Fibroblast of lung (primary cell): ENCODE measurements around the gene CBLL1. TPM values are rescaled to one million over a fixed set of nuclear protein-coding genes. Genes with fewer than 3 reads are reported as not detected.

Experiments used
- DNase-seq, 2 donors: peaks; one replicate each; pipeline versions ENCODE4 v3.0.0 to v3.0.0-alpha.2; 2010; ENCODE audit warnings: low read depth in 2 of 2
- H2AFZ ChIP-seq: 2 replicates; pipeline ENCODE4 v1.5.1; 2012; ENCODE audit warnings: low read length, control low read depth, inconsistent platforms
- H3K27ac ChIP-seq: 2 replicates; pipeline ENCODE4 v1.5.1; 2011; ENCODE audit warnings: low read length, control low read depth; ENCODE audit not compliant: insufficient read depth
- H3K27me3 ChIP-seq: 2 replicates; pipeline ENCODE4 v1.5.1; 2011; ENCODE audit warnings: mild to moderate bottlenecking, low read length; ENCODE audit not compliant: control insufficient read depth, insufficient read depth
- H3K36me3 ChIP-seq: 2 replicates; pipeline ENCODE4 v1.5.1; 2011; ENCODE audit warnings: low read length; ENCODE audit not compliant: control insufficient read depth, insufficient read depth
- H3K4me1 ChIP-seq: 2 replicates; pipeline ENCODE4 v1.5.1; 2011; ENCODE audit warnings: low read length; ENCODE audit not compliant: control insufficient read depth, insufficient read depth; ENCODE audit errors: extremely low read depth
- H3K4me2 ChIP-seq: 2 replicates; pipeline ENCODE4 v1.5.1; 2011; ENCODE audit warnings: low read length, control low read depth; ENCODE audit not compliant: insufficient read depth; ENCODE audit errors: extremely low read depth
- H3K4me3 ChIP-seq, 4 experiments: fragments of 200-600 bp in 1 of 4; sonication (generic) in 1 of 4; replicated peaks in 1 of 4; 2 replicates each; pipeline ENCODE4 v1.5.1; 2011 to 2016; ENCODE audit warnings: low read length in 4 of 4, low read depth in 3 of 4, mild to moderate bottlenecking in 3 of 4, control low read depth in 2 of 4, inconsistent platforms in 1 of 4, mixed read lengths in 1 of 4; ENCODE audit not compliant: insufficient read depth in 1 of 4; ENCODE audit errors: control extremely low read depth in 1 of 4
- H3K79me2 ChIP-seq: 2 replicates; pipeline ENCODE4 v1.5.1; 2012; ENCODE audit warnings: mild to moderate bottlenecking, low read length, inconsistent platforms; ENCODE audit not compliant: control insufficient read depth, insufficient read depth
- H3K9ac ChIP-seq: 2 replicates; pipeline ENCODE4 v1.5.1; 2011; ENCODE audit warnings: mild to moderate bottlenecking, low read length, control low read depth; ENCODE audit not compliant: insufficient read depth
- H3K9me3 ChIP-seq: 2 replicates; pipeline ENCODE4 v1.5.1; 2012; ENCODE audit warnings: low read depth, low read length; ENCODE audit not compliant: control insufficient read depth, insufficient read depth
- H4K20me1 ChIP-seq: 2 replicates; pipeline ENCODE4 v1.5.1; 2011; ENCODE audit warnings: low read length; ENCODE audit not compliant: control insufficient read depth, insufficient read depth; ENCODE audit errors: extremely low read depth
- EZH2 ChIP-seq: IDR thresholded peaks from 2 replicates; pipeline ENCODE4 v1.5.1; 2012; ENCODE audit warnings: low read length, control low read depth, mild to moderate bottlenecking; ENCODE audit errors: missing control alignments
- polyA plus RNA-seq, 2 donors: library from polyadenylated mRNA; depleted of rRNA in 1 of 2; stranded (reverse) in 1 of 2; unstranded in 1 of 2; fragments of >200 nt; gene quantifications; 2 replicates each; pipeline ENCODE4 v1.2.1, GENCODE V29; 2011 to 2012; ENCODE audit warnings: missing spikeins in 1 of 2
- total RNA-seq: library from RNA; depleted of rRNA; stranded (reverse); fragments of >200 nt; gene quantifications from 2 replicates; pipeline ENCODE4 v1.2.1, GENCODE V29; 2014
- TF ChIP-seq, protein P1 (sequence below), 2 donors: IDR thresholded peaks in 1 of 2; conservative IDR thresholded peaks in 1 of 2; 1 replicate in 1 of 2; 2 replicates in 1 of 2; pipeline ENCODE4 v1.5.1; 2011 to 2012; ENCODE audit warnings: low read length in 2 of 2, control low read depth in 1 of 2, inconsistent platforms in 1 of 2, low read depth in 1 of 2, mild to moderate bottlenecking in 1 of 2

CBLL1 gene
- total and polyA plus RNA-seq, 2 donors (not counting 1 experiment from before 2014, with no cell fraction given), result 17.5 to 20.1 TPM

DNA sequence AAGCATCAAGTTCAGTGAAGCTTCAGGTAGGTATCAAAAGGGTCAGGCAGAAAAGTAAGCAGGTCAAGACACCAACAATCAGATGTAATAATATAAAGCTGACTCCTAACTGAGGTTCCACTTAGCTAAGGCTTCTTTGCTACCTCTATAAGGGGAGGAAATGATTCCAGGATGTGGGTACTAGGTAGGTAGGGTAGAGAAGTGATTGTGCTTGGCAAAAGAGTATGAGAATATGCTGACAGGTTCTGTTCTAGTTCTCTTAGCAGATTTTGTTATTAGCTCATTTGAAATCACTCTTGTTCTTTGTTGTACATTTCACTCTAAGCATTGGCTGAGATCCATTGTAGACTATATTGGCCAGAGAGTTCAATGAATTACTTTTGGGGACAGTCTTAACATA, 40.7 kb upstream of the CBLL1 start:
- no peaks in the 10 kb centered on the region for H4K20me1 ChIP-seq
- no peaks in the 10 kb centered on the region for H3K79me2 ChIP-seq
- no peak overlapping the region for H3K9ac ChIP-seq
- no peak overlapping the region for H3K4me3 ChIP-seq
- no peaks in the 10 kb centered on the region for H3K9me3 ChIP-seq
- no peak for DNase-seq
- H3K4me2 ChIP-seq, result no peak overlapping the region
- H2AFZ ChIP-seq, result no peak overlapping the region
- H3K27ac ChIP-seq, result no peak overlapping the region
- TF ChIP-seq EZH2, result no peak
- TF ChIP-seq, protein P1, sequence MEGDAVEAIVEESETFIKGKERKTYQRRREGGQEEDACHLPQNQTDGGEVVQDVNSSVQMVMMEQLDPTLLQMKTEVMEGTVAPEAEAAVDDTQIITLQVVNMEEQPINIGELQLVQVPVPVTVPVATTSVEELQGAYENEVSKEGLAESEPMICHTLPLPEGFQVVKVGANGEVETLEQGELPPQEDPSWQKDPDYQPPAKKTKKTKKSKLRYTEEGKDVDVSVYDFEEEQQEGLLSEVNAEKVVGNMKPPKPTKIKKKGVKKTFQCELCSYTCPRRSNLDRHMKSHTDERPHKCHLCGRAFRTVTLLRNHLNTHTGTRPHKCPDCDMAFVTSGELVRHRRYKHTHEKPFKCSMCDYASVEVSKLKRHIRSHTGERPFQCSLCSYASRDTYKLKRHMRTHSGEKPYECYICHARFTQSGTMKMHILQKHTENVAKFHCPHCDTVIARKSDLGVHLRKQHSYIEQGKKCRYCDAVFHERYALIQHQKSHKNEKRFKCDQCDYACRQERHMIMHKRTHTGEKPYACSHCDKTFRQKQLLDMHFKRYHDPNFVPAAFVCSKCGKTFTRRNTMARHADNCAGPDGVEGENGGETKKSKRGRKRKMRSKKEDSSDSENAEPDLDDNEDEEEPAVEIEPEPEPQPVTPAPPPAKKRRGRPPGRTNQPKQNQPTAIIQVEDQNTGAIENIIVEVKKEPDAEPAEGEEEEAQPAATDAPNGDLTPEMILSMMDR (conservative IDR thresholded peaks at IDR 0.05 in 1 of 2, IDR thresholded peaks at IDR 0.05 in 1 of 2; ENCODE audit: low read depth in 1 of 2, low read length in 2 of 2), result no peak
- H3K36me3 ChIP-seq, result no peaks in the 10 kb centered on the region
- H3K27me3 ChIP-seq, result no peaks in the 10 kb centered on the region
- no peaks in the 10 kb centered on the region for H3K4me1 ChIP-seq

DNA sequence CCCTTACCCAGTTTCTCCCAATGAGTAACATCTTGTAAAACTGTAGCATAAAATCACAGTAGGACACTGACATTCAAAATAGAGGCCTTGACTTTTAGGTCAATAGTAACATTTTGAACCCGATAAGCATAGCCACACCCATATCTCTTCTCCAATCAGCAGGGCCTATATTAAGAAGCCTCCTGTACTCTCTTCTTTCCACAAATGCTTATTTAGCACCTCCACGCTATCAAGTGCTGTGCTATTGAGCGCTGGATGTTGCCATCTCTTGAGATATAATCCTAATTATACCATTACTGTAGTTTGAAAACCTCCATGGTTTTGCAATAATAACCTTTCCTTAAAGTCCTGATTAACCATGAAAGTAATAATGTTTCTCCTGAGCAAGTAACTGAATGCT, 40.1 kb upstream of the CBLL1 start:
- Histone ChIP-seq H3K9me3 (no peaks in the 10 kb centered on the region), H3K36me3 (no peaks in the 10 kb centered on the region), H2AFZ (no peak overlapping the region), H3K4me2 (no peak overlapping the region), H3K4me3 (no peak overlapping the region), H3K4me1 (no peaks in the 10 kb centered on the region), H3K27ac (no peak overlapping the region), H3K27me3 (no peaks in the 10 kb centered on the region), H3K9ac (no peak overlapping the region), H3K79me2 (no peaks in the 10 kb centered on the region), H4K20me1 (no peaks in the 10 kb centered on the region)
- no peak for DNase-seq
- TF ChIP-seq, protein P1 (conservative IDR thresholded peaks at IDR 0.05 in 1 of 2, IDR thresholded peaks at IDR 0.05 in 1 of 2; ENCODE audit: low read depth in 1 of 2, low read length in 2 of 2), result no peak
- TF ChIP-seq EZH2, result no peak

DNA sequence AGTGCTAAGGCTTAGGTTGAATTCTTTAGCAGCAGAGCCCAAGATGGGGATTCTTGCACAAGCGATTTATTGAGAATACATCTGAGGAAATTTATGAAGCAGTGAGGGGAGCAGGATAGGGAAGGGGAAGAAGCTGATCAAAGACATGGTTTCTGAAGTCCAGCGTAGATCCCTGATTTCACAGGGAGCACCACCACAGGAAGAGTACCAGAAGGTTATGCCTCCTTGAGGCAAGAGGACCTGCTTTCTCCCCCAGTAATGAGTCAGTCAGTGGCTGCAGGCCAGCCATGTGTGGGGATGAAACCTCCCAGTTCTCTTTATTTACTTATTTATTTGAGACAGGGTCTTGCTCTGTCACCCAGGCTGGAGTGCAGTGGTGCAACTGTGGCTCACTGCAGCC, 35.0 kb upstream of the CBLL1 start:
- no peak overlapping the region for H3K27ac ChIP-seq
- H4K20me1 ChIP-seq, result no peaks in the 10 kb centered on the region
- no peak for TF ChIP-seq EZH2
- TF ChIP-seq, protein P1 (conservative IDR thresholded peaks at IDR 0.05 in 1 of 2, IDR thresholded peaks at IDR 0.05 in 1 of 2; ENCODE audit: low read depth in 1 of 2, low read length in 2 of 2), result no peak
- H3K9me3 ChIP-seq, result no peaks in the 10 kb centered on the region
- DNase-seq, result peak in 1 of 2 donors; percentile 24
- H3K36me3 ChIP-seq, result no peaks in the 10 kb centered on the region
- H3K4me1 ChIP-seq, result no peaks in the 10 kb centered on the region
- H3K27me3 ChIP-seq, result no peaks in the 10 kb centered on the region
- no peak overlapping the region for H3K4me2 ChIP-seq
- H3K79me2 ChIP-seq, result no peaks in the 10 kb centered on the region
- H3K9ac ChIP-seq, result no peak overlapping the region
- H3K4me3 ChIP-seq, result no peak overlapping the region
- H2AFZ ChIP-seq, result no peak overlapping the region
